ENCODE measurements around the gene BCAT1.

GRCh38 chr12:24767016-24767415 lies 181.9 kb downstream of the BCAT1 start:
- TF ChIP-seq CTCF (IDR thresholded peaks at IDR 0.05; ENCODE audit: low read length), result no peak
- no peak for TF ChIP-seq EZH2 (IDR thresholded peaks at IDR 0.05; ENCODE audit: borderline replicate concordance, low read length)

Data from OCI-LY1 (cell line).